ENCODE data around the gene CAVIN3.

DNA sequence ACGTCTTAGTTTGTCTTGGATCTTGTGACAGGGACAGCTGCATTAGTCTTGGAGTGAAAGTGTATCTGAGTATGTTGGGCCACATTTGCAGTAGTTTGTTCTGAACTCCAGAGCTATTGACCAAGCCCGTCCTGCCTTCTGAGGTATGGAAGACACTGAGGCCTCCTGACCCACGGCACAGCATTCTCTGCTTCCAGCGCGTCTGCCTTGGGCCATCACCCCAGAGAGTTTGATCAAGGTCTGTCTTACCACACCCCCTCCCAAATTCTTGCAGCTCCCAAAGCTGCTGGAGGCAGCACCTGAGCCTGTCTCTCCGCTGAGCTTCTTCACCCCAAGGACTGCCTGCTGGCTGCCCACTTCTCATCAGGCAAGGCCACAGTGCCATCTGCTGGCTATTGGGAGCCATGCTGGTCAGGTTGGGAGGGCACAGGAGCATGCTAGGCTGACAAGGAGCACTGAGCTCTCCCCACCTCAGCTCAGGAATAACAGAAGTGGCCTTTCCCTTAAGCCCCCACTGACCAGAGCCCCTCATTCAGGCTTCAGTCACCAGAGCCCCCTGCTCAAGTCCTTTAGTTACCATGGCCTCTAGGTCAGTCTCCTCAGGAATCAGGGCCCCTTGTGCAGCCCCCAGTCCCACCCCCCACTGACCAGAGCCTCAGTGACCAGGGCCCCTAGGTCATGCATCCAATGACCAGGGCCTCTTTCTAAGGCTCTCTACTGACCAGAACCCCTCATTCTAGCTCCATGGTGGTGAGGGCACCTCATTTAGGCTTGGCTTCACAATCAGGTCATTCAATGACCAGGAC lies 42.8 kb upstream of the CAVIN3 start:
- TF ChIP-seq GATA2 (IDR thresholded peaks at IDR 0.05; ENCODE audit: low read depth, low read length) (no peak), GATA3 (IDR thresholded peaks at IDR 0.05; ENCODE audit: low read depth, low read length) (no peak)
